Epithelial cell of proximal tubule (primary cell): ENCODE data around the gene TRAF3IP1. TPM values are rescaled to one million over a fixed set of nuclear protein-coding genes. Genes with fewer than 3 reads are reported as not detected.

Source experiments
- DNase-seq: peaks from one replicate; pipeline ENCODE4 v3.0.0-alpha.2; 2011; ENCODE audit warnings: low read depth
- H3K4me3 ChIP-seq: 2 replicates; pipeline ENCODE4 v1.5.1; 2011; ENCODE audit warnings: low read depth, mild to moderate bottlenecking, low read length
- total RNA-seq: library from RNA; depleted of rRNA; stranded (reverse); fragments of >200 nt; gene quantifications from 2 replicates; pipeline ENCODE4 v1.2.3, GENCODE V29; 2015
- TF ChIP-seq, protein P1 (sequence below): conservative IDR thresholded peaks from 2 replicates; pipeline ENCODE4 v1.5.1; 2012; ENCODE audit warnings: low read depth, mild to moderate bottlenecking, low read length

The TRAF3IP1 gene
- total RNA-seq, 1 donor from 2014 or later = 8.5 TPM

- no peak overlapping the region for H3K4me3 ChIP-seq
- TF ChIP-seq, protein P1, sequence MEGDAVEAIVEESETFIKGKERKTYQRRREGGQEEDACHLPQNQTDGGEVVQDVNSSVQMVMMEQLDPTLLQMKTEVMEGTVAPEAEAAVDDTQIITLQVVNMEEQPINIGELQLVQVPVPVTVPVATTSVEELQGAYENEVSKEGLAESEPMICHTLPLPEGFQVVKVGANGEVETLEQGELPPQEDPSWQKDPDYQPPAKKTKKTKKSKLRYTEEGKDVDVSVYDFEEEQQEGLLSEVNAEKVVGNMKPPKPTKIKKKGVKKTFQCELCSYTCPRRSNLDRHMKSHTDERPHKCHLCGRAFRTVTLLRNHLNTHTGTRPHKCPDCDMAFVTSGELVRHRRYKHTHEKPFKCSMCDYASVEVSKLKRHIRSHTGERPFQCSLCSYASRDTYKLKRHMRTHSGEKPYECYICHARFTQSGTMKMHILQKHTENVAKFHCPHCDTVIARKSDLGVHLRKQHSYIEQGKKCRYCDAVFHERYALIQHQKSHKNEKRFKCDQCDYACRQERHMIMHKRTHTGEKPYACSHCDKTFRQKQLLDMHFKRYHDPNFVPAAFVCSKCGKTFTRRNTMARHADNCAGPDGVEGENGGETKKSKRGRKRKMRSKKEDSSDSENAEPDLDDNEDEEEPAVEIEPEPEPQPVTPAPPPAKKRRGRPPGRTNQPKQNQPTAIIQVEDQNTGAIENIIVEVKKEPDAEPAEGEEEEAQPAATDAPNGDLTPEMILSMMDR = no peak
- DNase-seq = no peak
Observed at GRCh38 chr2:238294393-238295143, 25.8 kb upstream of the TRAF3IP1 start.

DNA sequence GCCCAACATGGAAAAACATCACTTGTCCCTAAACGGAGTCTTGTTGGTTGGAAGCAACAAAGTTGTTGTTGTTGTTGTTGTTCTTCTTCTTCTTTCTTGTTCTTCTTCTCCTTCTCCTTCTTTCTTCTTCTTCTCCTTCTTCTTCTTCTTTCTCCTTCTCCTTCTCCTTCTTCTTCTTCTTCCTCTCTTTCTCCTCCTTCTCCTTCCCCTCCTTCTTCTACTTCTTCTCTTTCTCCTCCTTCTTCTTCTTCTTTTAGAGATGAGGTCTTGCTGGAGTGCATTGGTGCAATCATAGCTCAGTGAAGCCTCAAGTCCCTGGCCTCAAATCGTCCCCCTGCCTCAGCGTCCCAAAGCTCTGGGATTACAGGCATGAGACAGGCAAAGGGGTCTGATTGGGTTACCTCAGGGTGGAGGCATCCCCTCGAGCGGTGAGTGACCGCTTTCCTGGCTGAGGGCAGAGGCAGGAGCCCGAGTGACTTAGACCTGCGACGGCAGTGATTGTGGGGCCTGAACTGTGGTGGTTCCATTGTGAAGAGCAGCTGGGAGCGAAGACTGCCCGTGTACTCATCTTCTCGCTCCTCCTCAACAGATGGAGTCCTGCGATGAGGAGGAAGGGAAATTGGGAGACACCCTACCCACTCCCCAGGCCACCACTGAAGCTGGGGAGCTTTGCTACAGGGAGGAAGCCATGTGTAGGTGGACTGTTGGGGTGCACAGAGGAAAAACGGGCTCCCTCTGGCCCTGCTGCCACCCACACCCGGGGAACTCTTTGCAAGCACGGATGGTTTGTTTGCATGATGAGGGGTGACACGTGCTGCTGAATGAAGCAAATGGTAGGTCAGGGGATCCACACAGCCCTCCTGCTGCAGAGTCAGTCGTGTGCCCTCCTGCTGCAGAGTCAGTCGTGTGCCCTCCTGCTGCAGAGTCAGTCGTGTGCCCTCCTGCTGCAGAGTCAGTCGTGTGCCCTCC is 24.9 kb upstream of the TRAF3IP1 start:
- TF ChIP-seq, protein P1 = no peak
- DNase-seq = no peak
- H3K4me3 ChIP-seq = no peak overlapping the region

- no peak overlapping the region for H3K4me3 ChIP-seq
- DNase-seq = no peak
- TF ChIP-seq, protein P1 = no peak
Observed at GRCh38 chr2:238296638-238297457, 23.5 kb upstream of the TRAF3IP1 start.

- TF ChIP-seq, protein P1 = peak; percentile 25
- no peak overlapping the region for H3K4me3 ChIP-seq
- no peak for DNase-seq
Observed at GRCh38 chr2:238299803-238300202, 20.5 kb upstream of the TRAF3IP1 start.

- DNase-seq = no peak
- TF ChIP-seq, protein P1 = no peak
Observed at GRCh38 chr2:238302087-238302486, 18.2 kb upstream of the TRAF3IP1 start.

GRCh38 chr2:238302751-238303150 is 17.6 kb upstream of the TRAF3IP1 start:
- TF ChIP-seq, protein P1 = no peak
- H3K4me3 ChIP-seq = no peak overlapping the region
- no peak for DNase-seq

More at GRCh38 chr2:238302087-238302486, 18.2 kb upstream of the TRAF3IP1 start:
- no peak overlapping the region for H3K4me3 ChIP-seq
